ENCODE data around the gene CCDC8. TPM values are rescaled to one million over a fixed set of nuclear protein-coding genes. Genes with fewer than 3 reads are reported as not detected.

The CCDC8 gene
- total and polyA plus RNA-seq, 9 of the 15 experiments (the other 6 are each of a cell fraction or from before 2014, with no cell fraction given) = 0.68 to 30.8 (median 15.6) TPM

GRCh38 chr19:46361915-46362314 is 51.4 kb downstream of the CCDC8 start:
- Histone ChIP-seq H3K4me2 (ENCODE audit: insufficient read depth, low read length) (no peak overlapping the region), H2AFZ (ENCODE audit: low read depth, low read length) (no peak overlapping the region), H3K9me3 (replicated peaks; ENCODE audit: control insufficient read depth, insufficient read depth, low read depth, low read length) (no peaks in the 10 kb centered on the region), H3K36me3 (ENCODE audit: control insufficient read depth, insufficient read depth, low read length) (peaks cover 72% of the 10 kb centered on the region; the same call in 2 of the 3 replicates), H3K9ac (ENCODE audit: insufficient read depth in 1 of 2, low read depth in 2 of 2, low read length in 2 of 2) (no peak overlapping the region), H3K79me2 (ENCODE audit: control insufficient read depth, insufficient read depth, low read length) (peaks cover 49% of the 10 kb centered on the region), H3K9me1 (ENCODE audit: control insufficient read depth, insufficient read depth, low read length) (no peaks in the 10 kb centered on the region), H3K4me3 (no peak overlapping the region), H3K27ac (ENCODE audit: extremely low read depth, low read depth, low read length) (no peak overlapping the region), H3K27me3 (ENCODE audit: control insufficient read depth in 2 of 2, insufficient read depth in 2 of 2, low read length in 2 of 2) (no peaks in the 10 kb centered on the region), H4K20me1 (replicated peaks; ENCODE audit: control insufficient read depth, insufficient read depth, low read length) (no peaks in the 10 kb centered on the region), H3K4me1 (replicated peaks in 1 of 2; ENCODE audit: control insufficient read depth in 2 of 2, insufficient read depth in 2 of 2, low read length in 2 of 2) (no peaks in the 10 kb centered on the region; a peak in 1 of 5 replicates)
- ChIA-PET POLR2A (no interaction called here), CTCF (ENCODE audit: low intra/inter-chr PET ratio) (interaction anchor here (0.6 kb wide), 1 partner anchor 13 kb away, joined by 3 read pairs; no protein-coding TSS in a partner anchor)
- FAIRE-seq = no peak
- ATAC-seq = no peak
- no TSS peak for BruUV-seq (replicated peaks)
- in situ Hi-C loops (cut with MboI) (no loop called here), intact Hi-C loops (cut with micrococcal nuclease) (no loop called here)
- DNase-seq (ENCODE audit: extremely low read depth in 1 of 4, low spot score in 3 of 4) = no peak
- TF ChIP-seq PYGO2 (tag; IDR thresholded peaks at IDR 0.05) (no peak), GMEB1 (CRISPR knock-in tag; IDR thresholded peaks at IDR 0.05) (no peak), ZZZ3 (IDR thresholded peaks at IDR 0.05) (no peak), FOS (IDR thresholded peaks at IDR 0.05; ENCODE audit: extremely low read depth, insufficient read length) (no peak), ZNF764 (CRISPR knock-in tag; IDR thresholded peaks at IDR 0.05; ENCODE audit: low read depth) (no peak), ZNF324 (CRISPR knock-in tag; IDR thresholded peaks at IDR 0.05) (no peak), GATAD2A (IDR thresholded peaks at IDR 0.05) (no peak), FOXM1 (IDR thresholded peaks at IDR 0.05; ENCODE audit: low read depth) (no peak), FOXM1 (CRISPR knock-in tag; IDR thresholded peaks at IDR 0.05; ENCODE audit: low read depth) (no peak), SFPQ (IDR thresholded peaks at IDR 0.05; ENCODE audit: low read depth, low read length) (no peak), SP1 (CRISPR knock-in tag; IDR thresholded peaks at IDR 0.05) (no peak), DNMT1 (IDR thresholded peaks at IDR 0.05) (no peak), ARHGAP35 (IDR thresholded peaks at IDR 0.05; ENCODE audit: partially characterized antibody) (no peak), MTA1 (IDR thresholded peaks at IDR 0.05; ENCODE audit: borderline replicate concordance) (no peak), ZNF174 (CRISPR knock-in tag; IDR thresholded peaks at IDR 0.05) (no peak), DPF2 (IDR thresholded peaks at IDR 0.05) (no peak)
- TF ChIP-seq, protein P1, sequence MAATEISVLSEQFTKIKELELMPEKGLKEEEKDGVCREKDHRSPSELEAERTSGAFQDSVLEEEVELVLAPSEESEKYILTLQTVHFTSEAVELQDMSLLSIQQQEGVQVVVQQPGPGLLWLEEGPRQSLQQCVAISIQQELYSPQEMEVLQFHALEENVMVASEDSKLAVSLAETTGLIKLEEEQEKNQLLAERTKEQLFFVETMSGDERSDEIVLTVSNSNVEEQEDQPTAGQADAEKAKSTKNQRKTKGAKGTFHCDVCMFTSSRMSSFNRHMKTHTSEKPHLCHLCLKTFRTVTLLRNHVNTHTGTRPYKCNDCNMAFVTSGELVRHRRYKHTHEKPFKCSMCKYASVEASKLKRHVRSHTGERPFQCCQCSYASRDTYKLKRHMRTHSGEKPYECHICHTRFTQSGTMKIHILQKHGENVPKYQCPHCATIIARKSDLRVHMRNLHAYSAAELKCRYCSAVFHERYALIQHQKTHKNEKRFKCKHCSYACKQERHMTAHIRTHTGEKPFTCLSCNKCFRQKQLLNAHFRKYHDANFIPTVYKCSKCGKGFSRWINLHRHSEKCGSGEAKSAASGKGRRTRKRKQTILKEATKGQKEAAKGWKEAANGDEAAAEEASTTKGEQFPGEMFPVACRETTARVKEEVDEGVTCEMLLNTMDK (IDR thresholded peaks at IDR 0.05; ENCODE audit: borderline replicate concordance, insufficient read depth, low read depth, low read length, poor library complexity, severe bottlenecking) = no peak
- TF ChIP-seq, protein P2, sequence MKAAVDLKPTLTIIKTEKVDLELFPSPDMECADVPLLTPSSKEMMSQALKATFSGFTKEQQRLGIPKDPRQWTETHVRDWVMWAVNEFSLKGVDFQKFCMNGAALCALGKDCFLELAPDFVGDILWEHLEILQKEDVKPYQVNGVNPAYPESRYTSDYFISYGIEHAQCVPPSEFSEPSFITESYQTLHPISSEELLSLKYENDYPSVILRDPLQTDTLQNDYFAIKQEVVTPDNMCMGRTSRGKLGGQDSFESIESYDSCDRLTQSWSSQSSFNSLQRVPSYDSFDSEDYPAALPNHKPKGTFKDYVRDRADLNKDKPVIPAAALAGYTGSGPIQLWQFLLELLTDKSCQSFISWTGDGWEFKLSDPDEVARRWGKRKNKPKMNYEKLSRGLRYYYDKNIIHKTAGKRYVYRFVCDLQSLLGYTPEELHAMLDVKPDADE (conservative IDR thresholded peaks at IDR 0.05; ENCODE audit: control insufficient read depth, low read depth, low read length) = no peak
- WGBS (ENCODE audit: insufficient coverage, low coverage, missing lambda C conversion rate) = 64% methylated on average over 2 of the region's 2 CpGs
